ENCODE results near the gene MRPL44. TPM values are rescaled to one million over a fixed set of nuclear protein-coding genes. Genes with fewer than 3 reads are reported as not detected.

Gene MRPL44
- polyA plus RNA-seq, 1 experiment: 12.8 TPM

DNA sequence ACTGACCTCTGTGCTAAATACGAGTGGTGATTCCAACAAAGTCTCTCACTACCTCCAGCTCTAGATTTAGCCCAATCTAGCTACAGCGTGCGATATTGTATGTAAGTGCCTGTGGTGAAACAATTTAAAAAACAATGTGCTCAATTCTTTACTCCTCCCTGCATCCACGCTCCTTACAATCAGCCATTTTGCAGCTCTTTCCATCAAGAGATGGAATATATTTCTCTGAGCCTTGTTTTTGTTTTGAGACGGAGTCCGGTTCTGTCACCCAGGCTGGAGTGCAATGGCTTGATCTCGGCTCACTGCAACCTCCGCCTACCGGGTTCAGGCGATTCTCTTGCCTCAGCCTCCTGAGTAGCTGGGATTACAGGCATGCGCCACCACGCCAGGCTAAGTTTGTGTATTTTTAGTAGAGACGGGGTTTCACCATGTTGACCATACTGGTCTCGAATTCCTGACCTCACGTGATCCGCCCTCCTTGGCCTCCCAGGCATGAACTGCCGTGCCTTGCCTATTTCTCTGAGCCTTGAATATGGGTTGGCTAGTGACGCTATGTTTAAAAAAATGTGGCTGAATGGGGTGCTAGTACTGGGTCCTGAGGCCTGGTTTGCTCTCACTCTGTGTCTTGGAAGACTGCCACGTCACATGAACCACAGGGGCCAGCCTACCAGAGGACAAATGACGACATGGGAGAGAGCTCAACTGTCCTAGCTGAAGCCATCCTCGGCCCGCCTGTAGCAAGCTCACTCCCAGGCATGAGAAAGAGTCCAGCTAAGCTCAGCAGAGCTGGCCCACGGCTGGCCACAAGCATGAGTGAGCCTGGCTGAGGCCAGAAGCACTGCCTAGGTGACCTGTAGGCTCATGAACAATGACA is 26.9 kb upstream of the MRPL44 start:
- POLR2A ChIA-PET: no interaction called here
- CTCF ChIA-PET: no interaction called here
- Histone ChIP-seq H3K27me3 (ENCODE audit: control insufficient read depth, insufficient read depth, low read length) (no peaks in the 10 kb centered on the region), H3K36me3 (ENCODE audit: control insufficient read depth, insufficient read depth, low read length) (no peaks in the 10 kb centered on the region), H3K4me3 (ENCODE audit: low read depth, low read length) (no peak overlapping the region)
- TF ChIP-seq, protein P1, sequence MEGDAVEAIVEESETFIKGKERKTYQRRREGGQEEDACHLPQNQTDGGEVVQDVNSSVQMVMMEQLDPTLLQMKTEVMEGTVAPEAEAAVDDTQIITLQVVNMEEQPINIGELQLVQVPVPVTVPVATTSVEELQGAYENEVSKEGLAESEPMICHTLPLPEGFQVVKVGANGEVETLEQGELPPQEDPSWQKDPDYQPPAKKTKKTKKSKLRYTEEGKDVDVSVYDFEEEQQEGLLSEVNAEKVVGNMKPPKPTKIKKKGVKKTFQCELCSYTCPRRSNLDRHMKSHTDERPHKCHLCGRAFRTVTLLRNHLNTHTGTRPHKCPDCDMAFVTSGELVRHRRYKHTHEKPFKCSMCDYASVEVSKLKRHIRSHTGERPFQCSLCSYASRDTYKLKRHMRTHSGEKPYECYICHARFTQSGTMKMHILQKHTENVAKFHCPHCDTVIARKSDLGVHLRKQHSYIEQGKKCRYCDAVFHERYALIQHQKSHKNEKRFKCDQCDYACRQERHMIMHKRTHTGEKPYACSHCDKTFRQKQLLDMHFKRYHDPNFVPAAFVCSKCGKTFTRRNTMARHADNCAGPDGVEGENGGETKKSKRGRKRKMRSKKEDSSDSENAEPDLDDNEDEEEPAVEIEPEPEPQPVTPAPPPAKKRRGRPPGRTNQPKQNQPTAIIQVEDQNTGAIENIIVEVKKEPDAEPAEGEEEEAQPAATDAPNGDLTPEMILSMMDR (IDR thresholded peaks at IDR 0.05; ENCODE audit: insufficient read depth, low read depth, low read length): no peak
- DNase-seq (ENCODE audit: low read depth): no peak

DNA sequence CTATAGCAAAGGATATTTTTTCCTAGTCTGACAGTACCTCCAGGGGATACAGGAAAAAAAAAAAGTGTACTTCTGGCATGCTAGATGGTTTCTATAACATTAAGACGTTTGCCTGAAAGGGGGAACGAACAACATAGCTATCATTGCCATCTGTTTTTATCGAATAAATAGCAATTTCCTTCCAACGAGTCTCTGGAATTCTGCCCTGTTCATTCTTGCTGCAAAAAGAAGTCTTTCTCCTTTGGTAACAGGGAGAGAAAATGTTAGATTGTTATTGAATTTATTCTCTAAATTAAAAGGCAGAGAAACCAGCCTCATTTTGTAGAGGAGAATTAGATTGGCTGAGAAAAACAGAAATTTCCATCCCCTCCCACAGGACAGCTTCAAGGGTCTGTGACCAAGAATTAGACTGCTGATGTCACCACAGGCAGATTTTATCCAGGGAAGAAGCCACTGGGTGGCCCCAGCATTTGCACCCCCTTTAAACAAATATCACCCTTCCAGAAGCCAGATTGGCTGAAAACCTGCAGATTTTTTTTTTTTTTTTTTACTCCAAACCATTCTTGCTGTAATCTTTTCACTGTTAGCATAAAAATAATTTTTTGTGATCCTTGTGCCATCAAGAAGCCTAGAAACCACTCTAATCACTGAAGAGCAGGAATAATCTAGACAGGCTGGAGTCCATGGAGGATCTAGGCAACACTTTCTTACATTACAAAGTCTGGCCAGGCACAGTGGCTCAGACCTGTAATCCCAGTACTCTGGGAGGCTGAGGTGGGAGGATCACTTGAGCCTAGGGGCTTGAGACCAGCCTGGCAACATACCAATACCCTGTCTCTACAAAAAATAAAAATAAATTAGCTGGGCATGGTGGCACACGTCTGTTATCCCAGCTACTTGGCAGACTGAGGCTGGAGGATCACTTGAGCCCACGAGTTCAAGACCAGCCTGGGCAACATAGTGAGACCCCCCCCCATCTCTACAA is 24.2 kb upstream of the MRPL44 start:
- CTCF ChIA-PET: interaction anchor here (0.6 kb wide), 1 partner anchor 328 kb away, joined by 10 read pairs; no protein-coding TSS in a partner anchor
- POLR2A ChIA-PET: no interaction called here
- TF ChIP-seq, protein P1 (IDR thresholded peaks at IDR 0.05; ENCODE audit: insufficient read depth, low read depth, low read length): no peak

DNA sequence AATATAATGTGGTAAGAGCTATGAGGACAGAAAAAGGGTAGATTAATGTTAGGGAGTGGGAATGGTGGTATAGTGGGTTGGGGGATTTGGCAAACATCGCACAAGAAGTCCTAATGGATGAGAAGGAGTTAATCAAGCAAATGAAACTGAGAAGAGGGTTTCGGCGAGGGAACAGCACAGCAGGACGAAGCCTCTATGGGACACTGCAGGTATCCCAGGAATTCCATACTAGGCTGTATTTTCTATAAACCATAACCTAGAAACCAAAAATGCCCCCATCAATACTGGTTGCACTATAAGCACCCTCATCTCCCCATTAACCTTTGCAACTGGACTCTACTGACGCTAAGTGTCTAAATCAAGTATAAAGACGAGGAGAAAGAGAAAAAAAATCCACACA is 22.4 kb upstream of the MRPL44 start:
- POLR2A ChIA-PET: no interaction called here
- H3K27me3 ChIP-seq (ENCODE audit: control insufficient read depth, insufficient read depth, low read length): no peaks in the 10 kb centered on the region
- CTCF ChIA-PET: no interaction called here
- TF ChIP-seq, protein P1 (IDR thresholded peaks at IDR 0.05; ENCODE audit: insufficient read depth, low read depth, low read length): no peak
- H3K4me3 ChIP-seq (ENCODE audit: low read depth, low read length): no peak overlapping the region
- 0 out of 2 replicates have a peak, but pooled peaks cover 1% of the 10 kb centered on the region for H3K36me3 ChIP-seq (ENCODE audit: control insufficient read depth, insufficient read depth, low read length)
- DNase-seq (ENCODE audit: low read depth): no peak

More for the DNA sequence above, 24.2 kb upstream of the MRPL44 start:
- no peak for DNase-seq (ENCODE audit: low read depth)
- Histone ChIP-seq H3K27me3 (ENCODE audit: control insufficient read depth, insufficient read depth, low read length) (no peaks in the 10 kb centered on the region), H3K36me3 (ENCODE audit: control insufficient read depth, insufficient read depth, low read length) (no peaks in the 10 kb centered on the region), H3K4me3 (ENCODE audit: low read depth, low read length) (no peak overlapping the region)

DNA sequence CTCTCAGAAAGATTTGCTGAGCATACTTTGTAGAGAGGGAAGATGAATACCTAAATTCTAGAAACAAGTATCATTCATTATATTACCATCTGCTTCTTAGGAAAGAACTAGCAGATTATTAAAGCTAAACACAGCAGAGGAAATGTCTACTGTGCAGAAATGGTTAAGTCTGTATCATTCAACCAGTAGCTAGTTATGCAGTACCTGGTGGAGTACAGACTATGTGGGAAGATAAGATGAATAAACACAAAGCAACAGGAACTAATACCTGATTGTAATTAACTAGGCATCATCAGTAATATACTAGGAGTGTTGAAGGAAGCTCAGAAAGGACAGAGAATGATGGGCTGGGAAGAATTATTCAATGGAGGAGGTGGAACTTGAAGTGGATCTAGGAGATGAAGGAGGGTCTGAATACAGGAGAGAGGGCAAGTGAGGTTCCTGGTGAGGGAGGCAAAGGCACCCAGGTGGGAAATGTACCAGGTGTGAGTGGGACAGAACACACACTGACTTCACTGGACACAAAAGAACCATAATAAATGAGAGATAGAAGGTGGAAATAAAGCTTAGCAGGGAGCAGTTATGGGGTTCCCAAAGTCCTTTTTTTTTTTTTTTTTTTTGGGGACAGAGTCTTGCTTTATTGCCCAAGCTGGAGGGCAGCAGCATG is 21.7 kb upstream of the MRPL44 start:
- no peak for DNase-seq (ENCODE audit: low read depth)
- no peak overlapping the region for H3K4me3 ChIP-seq (ENCODE audit: low read depth, low read length)
- ChIA-PET CTCF (interaction anchor here (0.6 kb wide), 1 partner anchor 1656 kb away, joined by 5 read pairs; no protein-coding TSS in a partner anchor), POLR2A (no interaction called here)
- 0 out of 2 replicates have a peak, but pooled peaks cover 1% of the 10 kb centered on the region for H3K36me3 ChIP-seq (ENCODE audit: control insufficient read depth, insufficient read depth, low read length)
- TF ChIP-seq, protein P1 (IDR thresholded peaks at IDR 0.05; ENCODE audit: insufficient read depth, low read depth, low read length): no peak
- H3K27me3 ChIP-seq (ENCODE audit: control insufficient read depth, insufficient read depth, low read length): no peaks in the 10 kb centered on the region

All from BJ (cell line).